ENCODE results near the gene ANKRD63.

DNA sequence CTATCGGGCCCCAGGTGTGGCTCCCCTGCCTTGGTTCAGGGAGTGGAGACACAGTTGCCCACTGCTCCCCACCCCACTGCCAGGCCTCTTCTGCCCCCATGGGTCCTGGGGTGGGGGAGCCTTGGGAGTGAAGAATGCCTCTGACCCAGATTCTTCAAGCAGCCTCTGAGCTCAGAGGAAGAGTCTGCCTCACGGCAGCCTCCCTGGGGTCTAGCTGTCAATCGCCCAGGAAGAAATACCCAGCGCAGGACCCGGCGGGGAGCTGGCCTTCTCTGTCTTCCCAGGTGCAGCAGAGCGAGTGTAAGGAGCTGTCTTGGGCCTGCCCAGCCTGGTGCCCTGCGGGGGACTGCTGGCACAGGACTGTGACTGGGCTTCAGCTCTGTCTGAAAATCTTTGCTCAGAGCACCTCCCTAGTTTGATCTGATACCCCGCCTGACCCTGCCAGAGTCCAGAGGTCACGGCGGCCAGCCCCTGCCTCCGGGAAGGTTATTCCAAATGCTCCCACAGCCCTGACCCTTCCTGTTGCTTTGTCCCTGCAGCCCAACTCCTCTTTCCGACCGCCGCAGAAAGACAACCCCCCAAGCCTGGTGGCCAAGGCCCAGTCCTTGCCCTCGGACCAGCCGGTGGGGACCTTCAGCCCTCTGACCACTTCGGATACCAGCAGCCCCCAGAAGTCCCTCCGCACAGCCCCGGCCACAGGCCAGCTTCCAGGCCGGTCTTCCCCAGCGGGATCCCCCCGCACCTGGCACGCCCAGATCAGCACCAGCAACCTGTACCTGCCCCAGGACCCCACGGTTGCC is 11.0 kb downstream of the ANKRD63 start:
- TF ChIP-seq, protein P1, sequence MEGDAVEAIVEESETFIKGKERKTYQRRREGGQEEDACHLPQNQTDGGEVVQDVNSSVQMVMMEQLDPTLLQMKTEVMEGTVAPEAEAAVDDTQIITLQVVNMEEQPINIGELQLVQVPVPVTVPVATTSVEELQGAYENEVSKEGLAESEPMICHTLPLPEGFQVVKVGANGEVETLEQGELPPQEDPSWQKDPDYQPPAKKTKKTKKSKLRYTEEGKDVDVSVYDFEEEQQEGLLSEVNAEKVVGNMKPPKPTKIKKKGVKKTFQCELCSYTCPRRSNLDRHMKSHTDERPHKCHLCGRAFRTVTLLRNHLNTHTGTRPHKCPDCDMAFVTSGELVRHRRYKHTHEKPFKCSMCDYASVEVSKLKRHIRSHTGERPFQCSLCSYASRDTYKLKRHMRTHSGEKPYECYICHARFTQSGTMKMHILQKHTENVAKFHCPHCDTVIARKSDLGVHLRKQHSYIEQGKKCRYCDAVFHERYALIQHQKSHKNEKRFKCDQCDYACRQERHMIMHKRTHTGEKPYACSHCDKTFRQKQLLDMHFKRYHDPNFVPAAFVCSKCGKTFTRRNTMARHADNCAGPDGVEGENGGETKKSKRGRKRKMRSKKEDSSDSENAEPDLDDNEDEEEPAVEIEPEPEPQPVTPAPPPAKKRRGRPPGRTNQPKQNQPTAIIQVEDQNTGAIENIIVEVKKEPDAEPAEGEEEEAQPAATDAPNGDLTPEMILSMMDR (IDR thresholded peaks at IDR 0.05): no peak
- no peak for TF ChIP-seq POLR2A (IDR thresholded peaks at IDR 0.05)
